ENCODE measurements around the gene NT5C3B.
"Not testable (repeated sequence)": the region's sequence is repeated elsewhere in the genome, so short reads cannot be mapped to it uniquely, and the experiment has no call there.

Gene NT5C3B

GRCh38 chr17:41835800-41836549 is at the start of gene NT5C3B:
TSS of gene NT5C3B (minus strand) at chr17:41836232. CDS start at chr17:41836193, 39 bp downstream.
- Histone ChIP-seq H3K9me3 (ENCODE audit: control insufficient read depth in 2 of 2, low read length in 2 of 2) (no peaks in the 10 kb centered on the region), H3K27ac (ENCODE audit: low read length) (peak within 1 kb of the TSS; percentile 75), H3K4me3 (ENCODE audit: low read length in 2 of 2) (peak within 1 kb of the TSS; percentile 82 to 83), H3K9ac (ENCODE audit: low read length in 2 of 2) (peak within 1 kb of the TSS; percentile 79 to 87), H3K36me3 (ENCODE audit: control insufficient read depth in 2 of 2, insufficient read depth in 2 of 2, low read length in 2 of 2) (peaks cover 7 to 10% of the 10 kb centered on the region in 2 donors), H3K27me3 (ENCODE audit: control insufficient read depth in 1 of 2, insufficient read depth in 2 of 2, low read length in 2 of 2) (no peaks in the 10 kb centered on the region), H3K4me1 (ENCODE audit: control insufficient read depth, insufficient read depth, low read length) (peaks cover 9% of the 10 kb centered on the region)

GRCh38 chr17:41885733-41886132 is 49.7 kb upstream of the NT5C3B start:
- no peaks in the 10 kb centered on the region for H3K27me3 ChIP-seq (ENCODE audit: control insufficient read depth in 1 of 2, insufficient read depth in 2 of 2, low read length in 2 of 2)
- no peak overlapping the region for H3K27ac ChIP-seq (ENCODE audit: low read length)
- H3K36me3 ChIP-seq (ENCODE audit: control insufficient read depth in 2 of 2, insufficient read depth in 2 of 2, low read length in 2 of 2) = peaks cover 43 to 53% of the 10 kb centered on the region in 2 donors
- H3K4me3 ChIP-seq (ENCODE audit: low read length in 2 of 2) = no peak overlapping the region
- no peaks in the 10 kb centered on the region for H3K9me3 ChIP-seq (ENCODE audit: control insufficient read depth in 2 of 2, low read length in 2 of 2)
- no peak overlapping the region for H3K9ac ChIP-seq (ENCODE audit: low read length in 2 of 2)
- H3K4me1 ChIP-seq (ENCODE audit: control insufficient read depth, insufficient read depth, low read length) = no peaks in the 10 kb centered on the region

GRCh38 chr17:41882756-41883155 is 46.7 kb upstream of the NT5C3B start:
- Histone ChIP-seq H3K36me3 (ENCODE audit: control insufficient read depth in 2 of 2, insufficient read depth in 2 of 2, low read length in 2 of 2) (peaks cover 53 to 60% of the 10 kb centered on the region in 2 donors), H3K4me1 (ENCODE audit: control insufficient read depth, insufficient read depth, low read length) (no peaks in the 10 kb centered on the region), H3K9ac (ENCODE audit: low read length in 2 of 2) (no peak overlapping the region)

GRCh38 chr17:41880130-41880529 is 44.1 kb upstream of the NT5C3B start:
- no peaks in the 10 kb centered on the region for H3K9me3 ChIP-seq (ENCODE audit: control insufficient read depth in 2 of 2, low read length in 2 of 2)
- H3K9ac ChIP-seq (ENCODE audit: low read length in 2 of 2) = no peak overlapping the region
- H3K36me3 ChIP-seq (ENCODE audit: control insufficient read depth in 2 of 2, insufficient read depth in 2 of 2, low read length in 2 of 2) = peaks cover 34 to 38% of the 10 kb centered on the region in 2 donors
- no peaks in the 10 kb centered on the region for H3K4me1 ChIP-seq (ENCODE audit: control insufficient read depth, insufficient read depth, low read length)
- H3K27me3 ChIP-seq (ENCODE audit: control insufficient read depth in 1 of 2, insufficient read depth in 2 of 2, low read length in 2 of 2) = no peaks in the 10 kb centered on the region
- H3K27ac ChIP-seq (ENCODE audit: low read length) = no peak overlapping the region
- H3K4me3 ChIP-seq (ENCODE audit: low read length in 2 of 2) = no peak overlapping the region

More at GRCh38 chr17:41882756-41883155, 46.7 kb upstream of the NT5C3B start:
- no peak overlapping the region for H3K27ac ChIP-seq (ENCODE audit: low read length)
- no peak overlapping the region for H3K4me3 ChIP-seq (ENCODE audit: low read length in 2 of 2)
- H3K27me3 ChIP-seq (ENCODE audit: control insufficient read depth in 1 of 2, insufficient read depth in 2 of 2, low read length in 2 of 2) = no peaks in the 10 kb centered on the region
- H3K9me3 ChIP-seq (ENCODE audit: control insufficient read depth in 2 of 2, low read length in 2 of 2) = no peaks in the 10 kb centered on the region

DNA sequence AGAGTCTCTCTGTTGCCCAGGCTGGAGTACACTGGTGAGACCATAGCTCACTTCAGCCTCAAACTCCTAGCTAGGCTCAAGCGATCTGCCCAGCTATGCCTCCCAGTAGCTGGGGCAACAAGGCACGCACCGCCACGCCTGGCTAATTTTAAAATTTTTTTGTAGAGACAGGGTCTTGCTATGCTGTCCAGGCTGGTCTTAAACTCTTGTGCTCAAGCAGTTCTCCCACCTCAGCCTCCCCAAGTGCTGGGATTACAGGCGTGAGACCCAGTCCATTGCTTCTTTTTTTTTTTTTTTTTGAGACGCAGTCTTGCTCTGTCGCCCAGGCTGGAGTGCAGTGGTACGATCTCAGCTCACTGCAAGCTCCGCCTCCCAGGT is 38.2 kb upstream of the NT5C3B start:
- H3K9me3 ChIP-seq (ENCODE audit: control insufficient read depth in 2 of 2, low read length in 2 of 2); H3K27ac ChIP-seq (ENCODE audit: low read length); H3K4me3 ChIP-seq (ENCODE audit: low read length in 2 of 2); H3K9ac ChIP-seq (ENCODE audit: low read length in 2 of 2); H3K27me3 ChIP-seq (ENCODE audit: control insufficient read depth in 1 of 2, insufficient read depth in 2 of 2, low read length in 2 of 2); H3K4me1 ChIP-seq (ENCODE audit: control insufficient read depth, insufficient read depth, low read length): not testable (repeated sequence)
- peaks cover 30 to 45% of the 10 kb centered on the region in 2 donors for H3K36me3 ChIP-seq (ENCODE audit: control insufficient read depth in 2 of 2, insufficient read depth in 2 of 2, low read length in 2 of 2)

GRCh38 chr17:41873559-41874292 is 37.7 kb upstream of the NT5C3B start:
- Histone ChIP-seq H3K9ac (ENCODE audit: low read length in 2 of 2) (no peak overlapping the region), H3K4me3 (ENCODE audit: low read length in 2 of 2) (no peak overlapping the region), H3K4me1 (ENCODE audit: control insufficient read depth, insufficient read depth, low read length) (no peaks in the 10 kb centered on the region), H3K27me3 (ENCODE audit: control insufficient read depth in 1 of 2, insufficient read depth in 2 of 2, low read length in 2 of 2) (no peaks in the 10 kb centered on the region), H3K36me3 (ENCODE audit: control insufficient read depth in 2 of 2, insufficient read depth in 2 of 2, low read length in 2 of 2) (peaks cover 29 to 45% of the 10 kb centered on the region in 2 donors), H3K9me3 (ENCODE audit: control insufficient read depth in 2 of 2, low read length in 2 of 2) (no peaks in the 10 kb centered on the region), H3K27ac (ENCODE audit: low read length) (no peak overlapping the region)

- Histone ChIP-seq H3K9ac (ENCODE audit: low read length in 2 of 2) (no peak overlapping the region), H3K27me3 (ENCODE audit: control insufficient read depth in 1 of 2, insufficient read depth in 2 of 2, low read length in 2 of 2) (no peaks in the 10 kb centered on the region), H3K4me3 (ENCODE audit: low read length in 2 of 2) (no peak overlapping the region), H3K27ac (ENCODE audit: low read length) (no peak overlapping the region), H3K36me3 (ENCODE audit: control insufficient read depth in 2 of 2, insufficient read depth in 2 of 2, low read length in 2 of 2) (peaks cover 22 to 39% of the 10 kb centered on the region in 2 donors), H3K4me1 (ENCODE audit: control insufficient read depth, insufficient read depth, low read length) (no peaks in the 10 kb centered on the region), H3K9me3 (ENCODE audit: control insufficient read depth in 2 of 2, low read length in 2 of 2) (no peaks in the 10 kb centered on the region)
Observed at GRCh38 chr17:41871789-41872188, 35.8 kb upstream of the NT5C3B start.

GRCh38 chr17:41870627-41871026 is 34.6 kb upstream of the NT5C3B start:
- H3K4me1 ChIP-seq (ENCODE audit: control insufficient read depth, insufficient read depth, low read length) = no peaks in the 10 kb centered on the region
- H3K9ac ChIP-seq (ENCODE audit: low read length in 2 of 2) = no peak overlapping the region
- no peak overlapping the region for H3K4me3 ChIP-seq (ENCODE audit: low read length in 2 of 2)
- H3K36me3 ChIP-seq (ENCODE audit: control insufficient read depth in 2 of 2, insufficient read depth in 2 of 2, low read length in 2 of 2) = peaks cover 22 to 39% of the 10 kb centered on the region in 2 donors
- no peak overlapping the region for H3K27ac ChIP-seq (ENCODE audit: low read length)
- H3K9me3 ChIP-seq (ENCODE audit: control insufficient read depth in 2 of 2, low read length in 2 of 2) = no peaks in the 10 kb centered on the region
- H3K27me3 ChIP-seq (ENCODE audit: control insufficient read depth in 1 of 2, insufficient read depth in 2 of 2, low read length in 2 of 2) = no peaks in the 10 kb centered on the region

DNA sequence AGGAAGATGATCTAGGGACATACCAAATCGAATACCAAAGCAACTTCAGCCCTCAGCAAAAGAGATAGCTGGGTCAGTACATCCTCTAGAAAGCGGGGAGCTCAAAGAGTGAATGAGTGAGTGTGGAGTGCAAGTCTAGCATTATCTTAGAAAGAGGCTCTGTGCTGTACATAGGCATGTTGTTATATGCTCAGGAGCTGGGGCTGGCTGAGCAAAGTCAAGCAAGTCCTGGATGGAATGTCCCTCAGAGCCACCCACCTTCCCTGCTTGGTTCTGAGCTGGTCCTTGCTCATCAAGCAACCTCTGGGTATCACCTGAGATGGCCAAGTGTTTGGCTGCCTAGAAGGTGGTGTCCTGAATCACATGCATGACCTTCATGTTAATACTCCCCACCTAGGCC is 34.1 kb upstream of the NT5C3B start:
- H3K27ac ChIP-seq (ENCODE audit: low read length) = no peak overlapping the region
- no peak overlapping the region for H3K4me3 ChIP-seq (ENCODE audit: low read length in 2 of 2)
- H3K27me3 ChIP-seq (ENCODE audit: control insufficient read depth in 1 of 2, insufficient read depth in 2 of 2, low read length in 2 of 2) = no peaks in the 10 kb centered on the region
- no peaks in the 10 kb centered on the region for H3K4me1 ChIP-seq (ENCODE audit: control insufficient read depth, insufficient read depth, low read length)
- H3K9me3 ChIP-seq (ENCODE audit: control insufficient read depth in 2 of 2, low read length in 2 of 2) = no peaks in the 10 kb centered on the region
- peaks cover 22 to 39% of the 10 kb centered on the region in 2 donors for H3K36me3 ChIP-seq (ENCODE audit: control insufficient read depth in 2 of 2, insufficient read depth in 2 of 2, low read length in 2 of 2)
- H3K9ac ChIP-seq (ENCODE audit: low read length in 2 of 2) = no peak overlapping the region

DNA sequence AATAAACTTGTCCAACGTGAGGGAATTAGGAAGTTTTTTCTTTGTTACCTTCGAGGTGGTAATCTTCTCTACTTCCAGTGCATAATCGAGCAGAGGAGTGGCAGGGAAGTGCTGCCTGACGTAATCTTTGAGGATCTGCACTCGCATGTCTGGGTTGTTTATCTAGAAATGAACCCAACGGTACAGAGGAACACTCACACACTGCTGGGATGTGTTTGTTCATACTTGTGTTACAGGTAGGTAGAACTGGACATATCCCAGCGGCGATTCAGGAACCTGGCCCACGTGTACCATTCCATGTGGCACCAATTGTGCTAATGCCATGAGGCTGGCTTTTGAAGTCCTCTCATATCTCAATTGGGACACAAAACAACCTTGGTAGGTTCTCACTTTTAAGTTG is 33.4 kb upstream of the NT5C3B start:
- Histone ChIP-seq H3K36me3 (ENCODE audit: control insufficient read depth in 2 of 2, insufficient read depth in 2 of 2, low read length in 2 of 2) (peaks cover 22 to 39% of the 10 kb centered on the region in 2 donors), H3K27me3 (ENCODE audit: control insufficient read depth in 1 of 2, insufficient read depth in 2 of 2, low read length in 2 of 2) (no peaks in the 10 kb centered on the region), H3K27ac (ENCODE audit: low read length) (no peak overlapping the region), H3K9me3 (ENCODE audit: control insufficient read depth in 2 of 2, low read length in 2 of 2) (no peaks in the 10 kb centered on the region), H3K4me3 (ENCODE audit: low read length in 2 of 2) (no peak overlapping the region), H3K4me1 (ENCODE audit: control insufficient read depth, insufficient read depth, low read length) (no peaks in the 10 kb centered on the region), H3K9ac (ENCODE audit: low read length in 2 of 2) (no peak overlapping the region)

GRCh38 chr17:41868568-41868967 is 32.5 kb upstream of the NT5C3B start:
- no peak overlapping the region for H3K4me3 ChIP-seq (ENCODE audit: low read length in 2 of 2)
- H3K9ac ChIP-seq (ENCODE audit: low read length in 2 of 2) = no peak overlapping the region
- H3K27me3 ChIP-seq (ENCODE audit: control insufficient read depth in 1 of 2, insufficient read depth in 2 of 2, low read length in 2 of 2) = no peaks in the 10 kb centered on the region
- no peaks in the 10 kb centered on the region for H3K9me3 ChIP-seq (ENCODE audit: control insufficient read depth in 2 of 2, low read length in 2 of 2)
- peaks cover 21 to 36% of the 10 kb centered on the region in 2 donors for H3K36me3 ChIP-seq (ENCODE audit: control insufficient read depth in 2 of 2, insufficient read depth in 2 of 2, low read length in 2 of 2)
- no peak overlapping the region for H3K27ac ChIP-seq (ENCODE audit: low read length)
- H3K4me1 ChIP-seq (ENCODE audit: control insufficient read depth, insufficient read depth, low read length) = peaks cover 7% of the 10 kb centered on the region
